HepG2 (cell line): ENCODE data around the gene INPP5E. TPM values are rescaled to one million over a fixed set of nuclear protein-coding genes. Genes with fewer than 3 reads are reported as not detected.
A peak's percentile ranks its signal among the peaks of the same experiment; 100 is the strongest.

Experiments
- CENPX ChIP-seq: sonication (generic); formaldehyde crosslinking; IDR thresholded peaks from 2 replicates; pipeline ENCODE4 v1.9.0; 2021; ENCODE audit warnings: mild to moderate bottlenecking, missing genetic modification reagents, moderate library complexity
- DNMT1 ChIP-seq: sonication (generic); formaldehyde crosslinking; IDR thresholded peaks from 2 replicates; pipeline ENCODE4 v1.5.1; 2020; ENCODE audit warnings: mild to moderate bottlenecking, missing genetic modification reagents
- DR1 ChIP-seq: sonication (generic); formaldehyde crosslinking; IDR thresholded peaks from 2 replicates; pipeline ENCODE4 v1.8.0; 2021; ENCODE audit warnings: mild to moderate bottlenecking, missing genetic modification reagents, inconsistent platforms
- ELF1 ChIP-seq: sonication (generic); formaldehyde crosslinking; IDR thresholded peaks from 2 replicates; pipeline ENCODE4 v1.4.0; 2020; ENCODE audit warnings: missing genetic modification reagents
- GATA4 ChIP-seq: sonication (generic); IDR thresholded peaks from 2 replicates; pipeline ENCODE4 v1.6.1; 2016; ENCODE audit warnings: antibody characterized with exemption, low read depth, borderline replicate concordance
- GFI1 ChIP-seq: sonication (generic); formaldehyde crosslinking; IDR thresholded peaks from 2 replicates; pipeline ENCODE4 v1.5.0; 2020; ENCODE audit warnings: missing genetic modification reagents, mild to moderate bottlenecking, borderline replicate concordance
- NAIF1 ChIP-seq: sonication (generic); formaldehyde crosslinking; IDR thresholded peaks from 2 replicates; pipeline ENCODE4 v1.5.0; 2020; ENCODE audit warnings: mild to moderate bottlenecking, missing genetic modification reagents, borderline replicate concordance
- NRL ChIP-seq: sonication (generic); formaldehyde crosslinking; IDR thresholded peaks from 2 replicates; pipeline ENCODE4 v1.5.0; 2020; ENCODE audit warnings: missing genetic modification reagents, mild to moderate bottlenecking, moderate library complexity, borderline replicate concordance
- PHF8 ChIP-seq: sonication (generic); formaldehyde crosslinking; IDR thresholded peaks from 2 replicates; pipeline ENCODE4 v1.5.0; 2020; ENCODE audit warnings: missing genetic modification reagents
- POLR2AphosphoS5 ChIP-seq: IDR thresholded peaks from 2 replicates; pipeline ENCODE4 v1.6.1; 2012; ENCODE audit warnings: low read depth, low read length
- SAP130 ChIP-seq: IDR thresholded peaks from 2 replicates; pipeline ENCODE4 v1.6.1; 2016; ENCODE audit warnings: low read depth
- SIX1 ChIP-seq: sonication (generic); formaldehyde crosslinking; IDR thresholded peaks from 2 replicates; pipeline ENCODE4 v1.4.0; 2020; ENCODE audit warnings: missing genetic modification reagents, borderline replicate concordance
- SRF ChIP-seq: IDR thresholded peaks from 2 replicates; pipeline ENCODE4 v1.6.1; 2011; ENCODE audit warnings: mild to moderate bottlenecking, low read depth, low read length, moderate library complexity
- TARDBP ChIP-seq: sonication (generic); formaldehyde crosslinking; IDR thresholded peaks from 2 replicates; pipeline ENCODE4 v1.8.0; 2022; ENCODE audit warnings: mild to moderate bottlenecking, missing genetic modification reagents
- ZBTB1 ChIP-seq: sonication (generic); formaldehyde crosslinking; IDR thresholded peaks from 2 replicates; pipeline ENCODE4 v1.4.0; 2020; ENCODE audit warnings: missing genetic modification reagents, borderline replicate concordance
- ZKSCAN5 ChIP-seq: sonication (generic); formaldehyde crosslinking; IDR thresholded peaks from 2 replicates; pipeline ENCODE4 v1.5.1; 2020; ENCODE audit warnings: mild to moderate bottlenecking, missing genetic modification reagents
- ZNF335 ChIP-seq: sonication (generic); formaldehyde crosslinking; IDR thresholded peaks from 2 replicates; pipeline ENCODE4 v1.4.0; 2020; ENCODE audit warnings: missing genetic modification reagents
- ZNF430 ChIP-seq: sonication (generic); formaldehyde crosslinking; IDR thresholded peaks from 2 replicates; pipeline ENCODE4 v1.9.0; 2021; ENCODE audit warnings: mild to moderate bottlenecking, missing genetic modification reagents
- ZNF563 ChIP-seq: sonication (generic); formaldehyde crosslinking; IDR thresholded peaks from 2 replicates; pipeline ENCODE4 v1.8.0; 2022; ENCODE audit warnings: mild to moderate bottlenecking, moderate library complexity, missing genetic modification reagents
- ZNF7 ChIP-seq: IDR thresholded peaks from 2 replicates; pipeline ENCODE4 v1.6.1; 2016; ENCODE audit warnings: missing biosample characterization, missing genetic modification reagents
- ZNF790 ChIP-seq: sonication (generic); formaldehyde crosslinking; IDR thresholded peaks from 2 replicates; pipeline ENCODE4 v1.8.0; 2022; ENCODE audit warnings: missing genetic modification reagents, mild to moderate bottlenecking, borderline replicate concordance
- polyA plus RNA-seq, 8 experiments: library from polyadenylated mRNA; depleted of rRNA in 3 of 8; stranded (reverse) in 7 of 8; unstranded in 1 of 8; fragments of >200 nt; fragmentation: Illumina TruSeq in 4 of 8; extraction: Trizol in 4 of 8; gene quantifications; 2 replicates each; pipeline versions ENCODE4 v1.2.1 to v1.2.3, GENCODE V29; 2011 to 2016; ENCODE audit warnings: low read depth in 4 of 8, missing spikeins in 1 of 8, mixed read lengths in 1 of 8; ENCODE audit not compliant: insufficient read depth in 1 of 8
- total RNA-seq, 5 experiments: library from RNA; depleted of rRNA; stranded (reverse); fragments of >200 nt; fragmentation: Illumina TruSeq; extraction: Trizol; gene quantifications; 2 replicates each; pipeline ENCODE4 v1.2.3, GENCODE V29; 2016; ENCODE audit warnings: low read depth in 1 of 5
- TF ChIP-seq, protein P1 (sequence below): sonication (generic); formaldehyde crosslinking; IDR thresholded peaks from 2 replicates; pipeline ENCODE4 v1.8.0; 2022; ENCODE audit warnings: mild to moderate bottlenecking, missing genetic modification reagents, moderate library complexity
- TF ChIP-seq, protein P2 (sequence below): sonication (generic); formaldehyde crosslinking; IDR thresholded peaks from 2 replicates; pipeline ENCODE4 v1.5.0; 2020; ENCODE audit warnings: missing genetic modification reagents
- TF ChIP-seq, protein P3 (sequence below): sonication (generic); formaldehyde crosslinking; IDR thresholded peaks from 2 replicates; pipeline ENCODE4 v1.5.1; 2020; ENCODE audit warnings: mild to moderate bottlenecking, missing genetic modification reagents, moderate library complexity
- TF ChIP-seq, protein P4 (sequence below): sonication (generic); formaldehyde crosslinking; IDR thresholded peaks from 2 replicates; pipeline ENCODE4 v1.5.1; 2020; ENCODE audit warnings: mild to moderate bottlenecking, moderate library complexity, missing genetic modification reagents

Gene INPP5E
- total and polyA plus RNA-seq, 2 of the 13 experiments (the other 11 are each of a cell fraction or from before 2014, with no cell fraction given): 5.5 TPM

DNA sequence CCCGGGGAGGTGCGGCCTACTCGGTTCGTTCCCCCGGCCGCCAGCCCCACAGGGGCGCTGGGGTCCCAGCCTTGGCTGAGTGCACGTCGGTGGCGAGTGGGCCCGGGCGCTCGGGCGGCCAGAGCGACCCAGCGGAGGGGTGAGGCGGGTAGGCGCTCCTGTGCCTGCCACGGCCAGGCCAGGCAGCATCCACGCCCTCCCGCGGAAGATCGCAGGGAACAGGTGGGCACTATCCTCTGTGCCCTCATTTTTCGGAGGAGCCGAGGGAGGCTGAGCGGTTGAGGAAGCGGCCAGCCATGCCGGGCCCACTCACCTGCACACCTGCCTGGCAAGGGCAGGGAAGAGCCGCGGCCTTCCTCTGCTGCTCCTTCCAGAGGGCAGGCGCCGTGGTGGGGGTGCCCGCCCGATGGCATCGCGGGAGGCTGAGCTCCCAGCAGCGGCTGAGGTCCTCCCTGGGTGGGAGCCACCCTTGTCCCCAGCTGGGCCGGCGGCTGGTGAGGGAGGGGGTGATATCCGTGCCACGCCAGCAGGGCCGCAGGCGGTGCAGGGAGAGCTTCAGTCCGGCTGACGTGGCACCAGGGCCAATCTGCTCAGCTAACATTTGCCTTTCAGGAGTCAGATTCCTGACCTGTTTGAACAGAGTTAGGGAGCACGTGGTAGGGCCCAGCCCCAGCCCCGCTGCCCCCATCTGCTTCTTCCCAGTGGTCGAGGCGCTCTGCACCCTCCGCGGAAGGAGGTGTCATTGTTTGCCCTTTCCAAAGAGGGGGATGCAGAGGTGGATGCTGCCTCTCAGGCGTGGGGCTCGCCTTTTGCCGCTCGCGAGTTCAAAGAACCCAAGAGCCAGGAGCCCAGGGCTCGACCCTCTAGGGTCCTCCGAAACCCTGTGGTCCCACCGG, 44.8 kb upstream of the INPP5E start (continued):
- TF ChIP-seq, protein P1, sequence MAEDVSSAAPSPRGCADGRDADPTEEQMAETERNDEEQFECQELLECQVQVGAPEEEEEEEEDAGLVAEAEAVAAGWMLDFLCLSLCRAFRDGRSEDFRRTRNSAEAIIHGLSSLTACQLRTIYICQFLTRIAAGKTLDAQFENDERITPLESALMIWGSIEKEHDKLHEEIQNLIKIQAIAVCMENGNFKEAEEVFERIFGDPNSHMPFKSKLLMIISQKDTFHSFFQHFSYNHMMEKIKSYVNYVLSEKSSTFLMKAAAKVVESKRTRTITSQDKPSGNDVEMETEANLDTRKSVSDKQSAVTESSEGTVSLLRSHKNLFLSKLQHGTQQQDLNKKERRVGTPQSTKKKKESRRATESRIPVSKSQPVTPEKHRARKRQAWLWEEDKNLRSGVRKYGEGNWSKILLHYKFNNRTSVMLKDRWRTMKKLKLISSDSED: 0 out of 2 replicates have a peak, but pooled peaks have one; percentile 48
- no peak for TF ChIP-seq CENPX (CRISPR knock-in tag)
- TF ChIP-seq ELF1 (CRISPR knock-in tag): peak; percentile 2; the same call in 1 of the 2 replicates
- TF ChIP-seq GFI1: peak; percentile 14; the same call in 1 of the 2 replicates
- TF ChIP-seq, protein P2, sequence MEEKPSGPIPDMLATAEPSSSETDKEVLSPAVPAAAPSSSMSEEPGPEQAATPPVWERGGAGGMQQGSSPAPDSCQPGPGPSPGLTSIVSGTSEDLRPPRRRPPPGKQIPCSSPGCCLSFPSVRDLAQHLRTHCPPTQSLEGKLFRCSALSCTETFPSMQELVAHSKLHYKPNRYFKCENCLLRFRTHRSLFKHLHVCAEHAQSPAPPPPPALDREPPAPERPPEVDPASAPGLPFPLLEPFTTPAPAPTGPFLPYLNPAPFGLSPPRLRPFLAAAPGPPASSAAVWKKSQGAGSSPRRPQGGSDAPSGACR: no peak
- 0 out of 2 replicates have a peak, but pooled peaks have one; percentile 10 for TF ChIP-seq TARDBP (CRISPR knock-in tag)
- TF ChIP-seq ZKSCAN5 (CRISPR knock-in tag): no peak
- TF ChIP-seq ZNF430: 0 out of 2 replicates have a peak, but pooled peaks have one; percentile 24
- peak; percentile 63 for TF ChIP-seq PHF8
- no peak for TF ChIP-seq ZBTB1 (CRISPR knock-in tag)
- no peak for TF ChIP-seq GATA4
- TF ChIP-seq SRF: no peak
- TF ChIP-seq ZNF563 (CRISPR knock-in tag): peak; percentile 59; the same call in 1 of the 2 replicates
- peak; percentile 30; the same call in 1 of the 2 replicates for TF ChIP-seq SIX1 (CRISPR knock-in tag)
- TF ChIP-seq, protein P3, sequence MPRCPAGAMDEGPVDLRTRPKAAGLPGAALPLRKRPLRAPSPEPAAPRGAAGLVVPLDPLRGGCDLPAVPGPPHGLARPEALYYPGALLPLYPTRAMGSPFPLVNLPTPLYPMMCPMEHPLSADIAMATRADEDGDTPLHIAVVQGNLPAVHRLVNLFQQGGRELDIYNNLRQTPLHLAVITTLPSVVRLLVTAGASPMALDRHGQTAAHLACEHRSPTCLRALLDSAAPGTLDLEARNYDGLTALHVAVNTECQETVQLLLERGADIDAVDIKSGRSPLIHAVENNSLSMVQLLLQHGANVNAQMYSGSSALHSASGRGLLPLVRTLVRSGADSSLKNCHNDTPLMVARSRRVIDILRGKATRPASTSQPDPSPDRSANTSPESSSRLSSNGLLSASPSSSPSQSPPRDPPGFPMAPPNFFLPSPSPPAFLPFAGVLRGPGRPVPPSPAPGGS (CRISPR knock-in tag): no peak; the same call in 1 of the 2 replicates
- TF ChIP-seq POLR2AphosphoS5: 0 out of 2 replicates have a peak, but pooled peaks have one; percentile 39
- TF ChIP-seq NAIF1 (CRISPR knock-in tag): no peak
- TF ChIP-seq DR1 (CRISPR knock-in tag): 0 out of 2 replicates have a peak, but pooled peaks have one; percentile 5
- TF ChIP-seq, protein P4, sequence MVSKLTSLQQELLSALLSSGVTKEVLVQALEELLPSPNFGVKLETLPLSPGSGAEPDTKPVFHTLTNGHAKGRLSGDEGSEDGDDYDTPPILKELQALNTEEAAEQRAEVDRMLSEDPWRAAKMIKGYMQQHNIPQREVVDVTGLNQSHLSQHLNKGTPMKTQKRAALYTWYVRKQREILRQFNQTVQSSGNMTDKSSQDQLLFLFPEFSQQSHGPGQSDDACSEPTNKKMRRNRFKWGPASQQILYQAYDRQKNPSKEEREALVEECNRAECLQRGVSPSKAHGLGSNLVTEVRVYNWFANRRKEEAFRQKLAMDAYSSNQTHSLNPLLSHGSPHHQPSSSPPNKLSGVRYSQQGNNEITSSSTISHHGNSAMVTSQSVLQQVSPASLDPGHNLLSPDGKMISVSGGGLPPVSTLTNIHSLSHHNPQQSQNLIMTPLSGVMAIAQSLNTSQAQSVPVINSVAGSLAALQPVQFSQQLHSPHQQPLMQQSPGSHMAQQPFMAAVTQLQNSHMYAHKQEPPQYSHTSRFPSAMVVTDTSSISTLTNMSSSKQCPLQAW (CRISPR knock-in tag): peak; percentile 59; the same call in 1 of the 2 replicates
- peak; percentile 73; the same call in 1 of the 2 replicates for TF ChIP-seq ZNF335 (CRISPR knock-in tag)
- peak; percentile 81; the same call in 1 of the 2 replicates for TF ChIP-seq ZNF790 (CRISPR knock-in tag)
- 0 out of 2 replicates have a peak, but pooled peaks have one; percentile 19 for TF ChIP-seq DNMT1 (CRISPR knock-in tag)
- TF ChIP-seq SAP130 (CRISPR knock-in tag): peak; percentile 74
- no peak for TF ChIP-seq ZNF7 (CRISPR knock-in tag)
- TF ChIP-seq NRL (CRISPR knock-in tag): 0 out of 2 replicates have a peak, but pooled peaks have one; percentile 31
